ENCODE data around the gene RNF121.

The RNF121 gene

GRCh38 chr11:72038491-72038890 is 109.6 kb downstream of the RNF121 start:
- peak; percentile 13 for DNase-seq (ENCODE audit: low read depth)
- no peak for TF ChIP-seq CTCF (conservative IDR thresholded peaks at IDR 0.05; ENCODE audit: low read depth, low read length)
- H3K4me3 ChIP-seq (ENCODE audit: low read length): peak overlapping the region; percentile 81

GRCh38 chr11:72039031-72039855 is 110.4 kb downstream of the RNF121 start:
- DNase-seq (ENCODE audit: low read depth): peak; percentile 12
- TF ChIP-seq CTCF (conservative IDR thresholded peaks at IDR 0.05; ENCODE audit: low read depth, low read length): no peak
- H3K4me3 ChIP-seq (ENCODE audit: low read length): peak overlapping the region; percentile 81

- TF ChIP-seq CTCF (conservative IDR thresholded peaks at IDR 0.05; ENCODE audit: low read depth, low read length): no peak
- DNase-seq (ENCODE audit: low read depth): no peak
- peak overlapping the region; percentile 81 for H3K4me3 ChIP-seq (ENCODE audit: low read length)
Observed at GRCh38 chr11:72039856-72040401, 111.1 kb downstream of the RNF121 start.

GRCh38 chr11:72040491-72041363 is 111.9 kb downstream of the RNF121 start:
- H3K4me3 ChIP-seq (ENCODE audit: low read length): peak overlapping the region; percentile 81
- DNase-seq (ENCODE audit: low read depth): peak; percentile 83
- TF ChIP-seq CTCF (conservative IDR thresholded peaks at IDR 0.05; ENCODE audit: low read depth, low read length): no peak

- no peak for TF ChIP-seq CTCF (conservative IDR thresholded peaks at IDR 0.05; ENCODE audit: low read depth, low read length)
- peak overlapping the region; percentile 81 for H3K4me3 ChIP-seq (ENCODE audit: low read length)
- DNase-seq (ENCODE audit: low read depth): peak; percentile 52
Observed at GRCh38 chr11:72041364-72042063, 112.7 kb downstream of the RNF121 start.

- no peak for TF ChIP-seq CTCF (conservative IDR thresholded peaks at IDR 0.05; ENCODE audit: low read depth, low read length)
- H3K4me3 ChIP-seq (ENCODE audit: low read length): peak overlapping the region; percentile 81
- no peak for DNase-seq (ENCODE audit: low read depth)
Observed at GRCh38 chr11:72042064-72042745, 113.4 kb downstream of the RNF121 start.
